GM23338 (cell line): ENCODE measurements around the gene SSH2. TPM values are rescaled to one million over a fixed set of nuclear protein-coding genes. Genes with fewer than 3 reads are reported as not detected.

Experiments used
- ATAC-seq: fragments of 200-7000 bp; cut with Tn5 transposase; 3 replicates; pipeline ENCODE4 v1.9.1; 2020
- DNase-seq: peaks from one replicate; pipeline ENCODE4 v3.0.0-alpha.2; 2015; ENCODE audit warnings: low spot score
- H2AFZ ChIP-seq: fragments of 200-600 bp; sonication (generic); 2 replicates; pipeline ENCODE4 v1.8.0; 2016; ENCODE audit warnings: antibody characterized with exemption, mild to moderate bottlenecking, moderate library complexity
- H3F3A ChIP-seq: fragments of 200-600 bp; sonication (generic); replicated peaks from 2 replicates; pipeline ENCODE4 v1.8.0; 2017; ENCODE audit warnings: antibody characterized with exemption, mixed run types, low read depth
- H3K27ac ChIP-seq: fragments of 200-600 bp; sonication (generic); 2 replicates; pipeline ENCODE4 v1.6.1; 2016; ENCODE audit warnings: low read depth
- H3K27me3 ChIP-seq: fragments of 200-600 bp; sonication (generic); 2 replicates; pipeline ENCODE4 v1.8.0; 2016; ENCODE audit warnings: mild to moderate bottlenecking, mixed run types, moderate library complexity; ENCODE audit not compliant: insufficient read depth
- H3K36me3 ChIP-seq: fragments of 200-600 bp; sonication (generic); 2 replicates; pipeline ENCODE4 v1.8.0; 2016; ENCODE audit warnings: mild to moderate bottlenecking; ENCODE audit not compliant: insufficient read depth
- H3K4me1 ChIP-seq: fragments of 200-600 bp; sonication (generic); 2 replicates; pipeline ENCODE4 v1.8.0; 2016; ENCODE audit warnings: mild to moderate bottlenecking, moderate library complexity; ENCODE audit not compliant: insufficient read depth
- H3K4me2 ChIP-seq: fragments of 200-600 bp; sonication (generic); 2 replicates; pipeline ENCODE4 v1.7.1; 2017; ENCODE audit warnings: mixed run types
- H3K4me3 ChIP-seq: fragments of 200-600 bp; sonication (generic); 2 replicates; pipeline ENCODE4 v1.6.1; 2016; ENCODE audit warnings: mixed run types
- H3K79me2 ChIP-seq: fragments of 200-600 bp; sonication (generic); replicated peaks from 2 replicates; pipeline ENCODE4 v1.8.0; 2017; ENCODE audit warnings: mild to moderate bottlenecking; ENCODE audit not compliant: insufficient read depth
- H3K9me2 ChIP-seq: fragments of 200-600 bp; sonication (generic); 2 replicates; pipeline ENCODE4 v1.8.0; 2017; ENCODE audit not compliant: insufficient read depth
- H4K20me1 ChIP-seq: fragments of 200-600 bp; sonication (generic); replicated peaks from 2 replicates; pipeline ENCODE4 v1.8.0; 2017; ENCODE audit warnings: mild to moderate bottlenecking; ENCODE audit not compliant: insufficient read depth
- H3K27ac Mint-ChIP-seq: 2 replicates; pipeline ENCODE4 v1.8.0; 2020; ENCODE audit warnings: inconsistent platforms, mild to moderate bottlenecking, moderate library complexity, mixed read lengths
- H3K27me3 Mint-ChIP-seq: 3 replicates; pipeline ENCODE4 v1.8.0; 2022; ENCODE audit warnings: low read depth, mild to moderate bottlenecking, moderate library complexity, mixed read lengths, inconsistent platforms; ENCODE audit not compliant: insufficient read depth, poor library complexity
- H3K36me3 Mint-ChIP-seq: 3 replicates; pipeline ENCODE4 v1.8.0; 2021; ENCODE audit warnings: low read depth, mild to moderate bottlenecking, inconsistent platforms, moderate library complexity, mixed read lengths
- H3K4me1 Mint-ChIP-seq: 3 replicates; pipeline ENCODE4 v1.8.0; 2020; ENCODE audit warnings: mild to moderate bottlenecking, inconsistent platforms, mixed read lengths
- H3K4me3 Mint-ChIP-seq: 3 replicates; pipeline ENCODE4 v1.8.0; 2021; ENCODE audit warnings: moderate library complexity, mild to moderate bottlenecking, inconsistent platforms, mixed read lengths
- H3K9me3 Mint-ChIP-seq: 3 replicates; pipeline ENCODE4 v1.8.0; 2020; ENCODE audit warnings: moderate library complexity, mild to moderate bottlenecking, inconsistent platforms, mixed read lengths
- CREB1 ChIP-seq: fragments of 250-450 bp; sonication (Bioruptor Pico); IDR thresholded peaks from 2 replicates; pipeline ENCODE4 v1.5.0; 2020; ENCODE audit warnings: low read depth, mild to moderate bottlenecking, moderate library complexity
- ETS1 ChIP-seq: IDR thresholded peaks from 2 replicates; pipeline ENCODE4 v1.6.1; 2016; ENCODE audit warnings: antibody characterized with exemption
- EZH2 ChIP-seq: fragments of 200-600 bp; sonication (generic); IDR thresholded peaks from one replicate; pipeline ENCODE4 v1.8.0; 2017; ENCODE audit warnings: antibody characterized with exemption, mild to moderate bottlenecking, low read depth; ENCODE audit not compliant: unreplicated experiment
- EZH2phosphoT487 ChIP-seq: fragments of 200-600 bp; sonication (generic); IDR thresholded peaks from one replicate; pipeline ENCODE4 v1.8.1; 2018; ENCODE audit warnings: antibody characterized with exemption; ENCODE audit not compliant: unreplicated experiment
- JUNB ChIP-seq: IDR thresholded peaks from one replicate; pipeline ENCODE4 v1.6.1; 2016; ENCODE audit warnings: antibody characterized with exemption; ENCODE audit not compliant: unreplicated experiment
- NANOG ChIP-seq: IDR thresholded peaks from 2 replicates; pipeline ENCODE4 v1.6.1; 2016; ENCODE audit warnings: antibody characterized with exemption, borderline replicate concordance
- POLR2AphosphoS5 ChIP-seq: IDR thresholded peaks from 2 replicates; pipeline ENCODE4 v1.6.1; 2016; ENCODE audit warnings: antibody characterized with exemption, low read depth
- REST ChIP-seq: IDR thresholded peaks from one replicate; pipeline ENCODE4 v1.6.1; 2018; ENCODE audit warnings: antibody characterized with exemption; ENCODE audit not compliant: unreplicated experiment
- STAT1 ChIP-seq: IDR thresholded peaks from one replicate; pipeline ENCODE4 v1.6.1; 2016; ENCODE audit warnings: antibody characterized with exemption; ENCODE audit not compliant: unreplicated experiment
- ZNF114 ChIP-seq: fragments of 250-450 bp; sonication (Bioruptor Pico); IDR thresholded peaks from 2 replicates; pipeline ENCODE4 v1.5.0; 2020; ENCODE audit warnings: mild to moderate bottlenecking, moderate library complexity
- ZNF331 ChIP-seq: fragments of 250-450 bp; sonication (Bioruptor Pico); IDR thresholded peaks from 2 replicates; pipeline ENCODE4 v1.5.0; 2020; ENCODE audit warnings: low read depth, mild to moderate bottlenecking, moderate library complexity
- polyA plus RNA-seq: library from polyadenylated mRNA; unstranded; fragments of >200 nt; fragmentation: Nextera tagmentation; extraction: Ambion mirVana; gene quantifications from 2 replicates; pipeline ENCODE4 v1.2.1, GENCODE V29; 2016
- total RNA-seq: library from RNA; depleted of rRNA; stranded (reverse); fragments of >200 nt; shearing (Covaris generic); gene quantifications from 2 replicates; pipeline ENCODE4 v1.2.3, GENCODE V29; 2014
- TF ChIP-seq, protein P1 (sequence below): fragments of 250-450 bp; sonication (Bioruptor Pico); IDR thresholded peaks from 2 replicates; pipeline ENCODE4 v1.5.0; 2020; ENCODE audit warnings: mild to moderate bottlenecking, moderate library complexity
- TF ChIP-seq, protein P2 (sequence below), 2 experiments: fragments of 200-600 bp in 1 of 2; sonication (generic) in 1 of 2; conservative IDR thresholded peaks; 2 replicates each; pipeline versions ENCODE4 v1.5.1 to v1.6.1; 2016 to 2017; ENCODE audit warnings: antibody characterized with exemption in 2 of 2, low read depth in 2 of 2, mild to moderate bottlenecking in 2 of 2, moderate library complexity in 1 of 2

SSH2 gene
- total and polyA plus RNA-seq, 2 experiments from 2014 or later = 9.9 to 12.1 TPM

- no peak overlapping the region for H3K27ac ChIP-seq
- DNase-seq (no peak), ATAC-seq (no peak)
- no peak overlapping the region for H3K4me3 ChIP-seq
- H3K4me2 ChIP-seq = no peak overlapping the region
- peaks cover 8% of the 10 kb centered on the region; the same call in 1 of the 2 replicates for H3F3A ChIP-seq
- no peaks in the 10 kb centered on the region for H3K27me3 ChIP-seq
- peaks cover 5% of the 10 kb centered on the region; the same call in 1 of the 2 replicates for H4K20me1 ChIP-seq
- H3K27ac Mint-ChIP-seq = no peak overlapping the region
- H3K9me2 ChIP-seq = no peaks in the 10 kb centered on the region
- no peaks in the 10 kb centered on the region; the same call in 1 of the 2 replicates for H3K4me1 ChIP-seq
- H2AFZ ChIP-seq = no peak overlapping the region
- H3K4me1 Mint-ChIP-seq = peaks cover 11% of the 10 kb centered on the region; the same call in 2 of the 3 replicates
- no peaks in the 10 kb centered on the region for H3K9me3 Mint-ChIP-seq
- TF ChIP-seq REST (no peak), CREB1 (CRISPR knock-in tag) (no peak), NANOG (no peak), ZNF331 (CRISPR knock-in tag) (no peak), POLR2AphosphoS5 (no peak), EZH2phosphoT487 (no peak), ETS1 (no peak), JUNB (no peak), STAT1 (no peak), EZH2 (no peak), ZNF114 (no peak)
- TF ChIP-seq, protein P1, sequence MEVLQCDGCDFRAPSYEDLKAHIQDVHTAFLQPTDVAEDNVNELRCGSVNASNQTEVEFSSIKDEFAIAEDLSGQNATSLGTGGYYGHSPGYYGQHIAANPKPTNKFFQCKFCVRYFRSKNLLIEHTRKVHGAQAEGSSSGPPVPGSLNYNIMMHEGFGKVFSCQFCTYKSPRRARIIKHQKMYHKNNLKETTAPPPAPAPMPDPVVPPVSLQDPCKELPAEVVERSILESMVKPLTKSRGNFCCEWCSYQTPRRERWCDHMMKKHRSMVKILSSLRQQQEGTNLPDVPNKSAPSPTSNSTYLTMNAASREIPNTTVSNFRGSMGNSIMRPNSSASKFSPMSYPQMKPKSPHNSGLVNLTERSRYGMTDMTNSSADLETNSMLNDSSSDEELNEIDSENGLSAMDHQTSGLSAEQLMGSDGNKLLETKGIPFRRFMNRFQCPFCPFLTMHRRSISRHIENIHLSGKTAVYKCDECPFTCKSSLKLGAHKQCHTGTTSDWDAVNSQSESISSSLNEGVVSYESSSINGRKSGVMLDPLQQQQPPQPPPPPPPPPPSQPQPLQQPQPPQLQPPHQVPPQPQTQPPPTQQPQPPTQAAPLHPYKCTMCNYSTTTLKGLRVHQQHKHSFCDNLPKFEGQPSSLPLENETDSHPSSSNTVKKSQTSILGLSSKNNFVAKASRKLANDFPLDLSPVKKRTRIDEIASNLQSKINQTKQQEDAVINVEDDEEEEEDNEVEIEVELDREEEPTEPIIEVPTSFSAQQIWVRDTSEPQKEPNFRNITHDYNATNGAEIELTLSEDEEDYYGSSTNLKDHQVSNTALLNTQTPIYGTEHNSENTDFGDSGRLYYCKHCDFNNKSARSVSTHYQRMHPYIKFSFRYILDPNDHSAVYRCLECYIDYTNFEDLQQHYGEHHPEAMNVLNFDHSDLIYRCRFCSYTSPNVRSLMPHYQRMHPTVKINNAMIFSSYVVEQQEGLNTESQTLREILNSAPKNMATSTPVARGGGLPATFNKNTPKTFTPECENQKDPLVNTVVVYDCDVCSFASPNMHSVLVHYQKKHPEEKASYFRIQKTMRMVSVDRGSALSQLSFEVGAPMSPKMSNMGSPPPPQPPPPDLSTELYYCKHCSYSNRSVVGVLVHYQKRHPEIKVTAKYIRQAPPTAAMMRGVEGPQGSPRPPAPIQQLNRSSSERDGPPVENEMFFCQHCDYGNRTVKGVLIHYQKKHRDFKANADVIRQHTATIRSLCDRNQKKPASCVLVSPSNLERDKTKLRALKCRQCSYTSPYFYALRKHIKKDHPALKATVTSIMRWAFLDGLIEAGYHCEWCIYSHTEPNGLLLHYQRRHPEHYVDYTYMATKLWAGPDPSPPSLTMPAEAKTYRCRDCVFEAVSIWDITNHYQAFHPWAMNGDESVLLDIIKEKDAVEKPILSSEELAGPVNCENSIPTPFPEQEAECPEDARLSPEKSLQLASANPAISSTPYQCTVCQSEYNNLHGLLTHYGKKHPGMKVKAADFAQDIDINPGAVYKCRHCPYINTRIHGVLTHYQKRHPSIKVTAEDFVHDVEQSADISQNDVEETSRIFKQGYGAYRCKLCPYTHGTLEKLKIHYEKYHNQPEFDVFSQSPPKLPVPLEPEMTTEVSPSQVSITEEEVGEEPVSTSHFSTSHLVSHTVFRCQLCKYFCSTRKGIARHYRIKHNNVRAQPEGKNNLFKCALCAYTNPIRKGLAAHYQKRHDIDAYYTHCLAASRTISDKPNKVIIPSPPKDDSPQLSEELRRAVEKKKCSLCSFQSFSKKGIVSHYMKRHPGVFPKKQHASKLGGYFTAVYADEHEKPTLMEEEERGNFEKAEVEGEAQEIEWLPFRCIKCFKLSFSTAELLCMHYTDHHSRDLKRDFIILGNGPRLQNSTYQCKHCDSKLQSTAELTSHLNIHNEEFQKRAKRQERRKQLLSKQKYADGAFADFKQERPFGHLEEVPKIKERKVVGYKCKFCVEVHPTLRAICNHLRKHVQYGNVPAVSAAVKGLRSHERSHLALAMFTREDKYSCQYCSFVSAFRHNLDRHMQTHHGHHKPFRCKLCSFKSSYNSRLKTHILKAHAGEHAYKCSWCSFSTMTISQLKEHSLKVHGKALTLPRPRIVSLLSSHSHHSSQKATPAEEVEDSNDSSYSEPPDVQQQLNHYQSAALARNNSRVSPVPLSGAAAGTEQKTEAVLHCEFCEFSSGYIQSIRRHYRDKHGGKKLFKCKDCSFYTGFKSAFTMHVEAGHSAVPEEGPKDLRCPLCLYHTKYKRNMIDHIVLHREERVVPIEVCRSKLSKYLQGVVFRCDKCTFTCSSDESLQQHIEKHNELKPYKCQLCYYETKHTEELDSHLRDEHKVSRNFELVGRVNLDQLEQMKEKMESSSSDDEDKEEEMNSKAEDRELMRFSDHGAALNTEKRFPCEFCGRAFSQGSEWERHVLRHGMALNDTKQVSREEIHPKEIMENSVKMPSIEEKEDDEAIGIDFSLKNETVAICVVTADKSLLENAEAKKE (CRISPR knock-in tag) = no peak
- TF ChIP-seq, protein P2, sequence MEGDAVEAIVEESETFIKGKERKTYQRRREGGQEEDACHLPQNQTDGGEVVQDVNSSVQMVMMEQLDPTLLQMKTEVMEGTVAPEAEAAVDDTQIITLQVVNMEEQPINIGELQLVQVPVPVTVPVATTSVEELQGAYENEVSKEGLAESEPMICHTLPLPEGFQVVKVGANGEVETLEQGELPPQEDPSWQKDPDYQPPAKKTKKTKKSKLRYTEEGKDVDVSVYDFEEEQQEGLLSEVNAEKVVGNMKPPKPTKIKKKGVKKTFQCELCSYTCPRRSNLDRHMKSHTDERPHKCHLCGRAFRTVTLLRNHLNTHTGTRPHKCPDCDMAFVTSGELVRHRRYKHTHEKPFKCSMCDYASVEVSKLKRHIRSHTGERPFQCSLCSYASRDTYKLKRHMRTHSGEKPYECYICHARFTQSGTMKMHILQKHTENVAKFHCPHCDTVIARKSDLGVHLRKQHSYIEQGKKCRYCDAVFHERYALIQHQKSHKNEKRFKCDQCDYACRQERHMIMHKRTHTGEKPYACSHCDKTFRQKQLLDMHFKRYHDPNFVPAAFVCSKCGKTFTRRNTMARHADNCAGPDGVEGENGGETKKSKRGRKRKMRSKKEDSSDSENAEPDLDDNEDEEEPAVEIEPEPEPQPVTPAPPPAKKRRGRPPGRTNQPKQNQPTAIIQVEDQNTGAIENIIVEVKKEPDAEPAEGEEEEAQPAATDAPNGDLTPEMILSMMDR (conservative IDR thresholded peaks at IDR 0.05; ENCODE audit: low read depth in 2 of 2) = no peak
- peaks cover 46% of the 10 kb centered on the region for H3K79me2 ChIP-seq
- H3K36me3 Mint-ChIP-seq = no peaks in the 10 kb centered on the region
- H3K4me3 Mint-ChIP-seq = no peak overlapping the region
- peaks cover 8% of the 10 kb centered on the region for H3K27me3 Mint-ChIP-seq
- H3K36me3 ChIP-seq = no peaks in the 10 kb centered on the region
Observed at GRCh38 chr17:29924786-29925185, 5.2 kb downstream of the SSH2 start.
